ENCODE results near the gene TMEM88.

GRCh38 chr17:7806587-7806986 lies 48.3 kb upstream of the TMEM88 start:
- TF ChIP-seq CTCF (conservative IDR thresholded peaks at IDR 0.05 in 1 of 2, IDR thresholded peaks at IDR 0.05 in 1 of 2; ENCODE audit: low read depth in 1 of 2, low read length in 2 of 2) (no peak), EZH2 (IDR thresholded peaks at IDR 0.05; ENCODE audit: low read length, missing control alignments) (no peak)

Measured in fibroblast of lung (primary cell).